ENCODE data around the gene HS6ST1. TPM values are rescaled to one million over a fixed set of nuclear protein-coding genes. Genes with fewer than 3 reads are reported as not detected.

HS6ST1 gene
- total RNA-seq, 6 experiments from 2014 or later: 18.0 to 53.5 (median 31.0) TPM

GRCh38 chr2:128237911-128238697 lies 80.6 kb downstream of the HS6ST1 start:
- WGBS (ENCODE audit: insufficient coverage, low coverage, low lambda C conversion rate, missing lambda C conversion rate): 66% methylated on average over 4 of the region's 8 CpGs
- ATAC-seq: no peak
- no peak for TF ChIP-seq POLR2A (IDR thresholded peaks at IDR 0.05)
- TF ChIP-seq CTCF (IDR thresholded peaks at IDR 0.05): no peak
- Histone ChIP-seq H3K9me3 (no peaks in the 10 kb centered on the region), H3K27ac (no peak overlapping the region), H3K4me3 (no peak overlapping the region), H3K36me3 (no peaks in the 10 kb centered on the region), H3K27me3 (no peaks in the 10 kb centered on the region), H3K4me1 (peaks cover 0 to 5% (median 0%) of the 10 kb centered on the region in 4 donors)
- intact Hi-C loops (cut with DNase I): no loop called here
- DNase-seq: no peak

GRCh38 chr2:128237081-128237534 lies 81.6 kb downstream of the HS6ST1 start:
- no peak for DNase-seq
- TF ChIP-seq CTCF (IDR thresholded peaks at IDR 0.05): no peak
- TF ChIP-seq POLR2A (IDR thresholded peaks at IDR 0.05): no peak
- intact Hi-C loops (cut with DNase I): no loop called here
- H3K27ac ChIP-seq: no peak overlapping the region
- H3K36me3 ChIP-seq: no peaks in the 10 kb centered on the region
- peaks cover 0 to 5% (median 0%) of the 10 kb centered on the region in 4 donors for H3K4me1 ChIP-seq
- no peak overlapping the region for H3K4me3 ChIP-seq
- ATAC-seq: no peak
- no peaks in the 10 kb centered on the region for H3K27me3 ChIP-seq
- 83% methylated on average over 2 of the region's 2 CpGs for WGBS (ENCODE audit: insufficient coverage, low coverage, low lambda C conversion rate, missing lambda C conversion rate)
- H3K9me3 ChIP-seq: no peaks in the 10 kb centered on the region

- H3K4me3 ChIP-seq: no peak overlapping the region
- DNase-seq (no peak), ATAC-seq (no peak)
- intact Hi-C loops (cut with DNase I): no loop called here
- no peaks in the 10 kb centered on the region for H3K9me3 ChIP-seq
- H3K27me3 ChIP-seq: no peaks in the 10 kb centered on the region
- peaks cover 0 to 5% (median 0%) of the 10 kb centered on the region in 4 donors for H3K4me1 ChIP-seq
- 84% methylated on average over 5 of the region's 8 CpGs for WGBS (ENCODE audit: insufficient coverage, low coverage, low lambda C conversion rate, missing lambda C conversion rate)
- no peak overlapping the region for H3K27ac ChIP-seq
- no peaks in the 10 kb centered on the region for H3K36me3 ChIP-seq
- TF ChIP-seq CTCF (IDR thresholded peaks at IDR 0.05) (no peak), POLR2A (IDR thresholded peaks at IDR 0.05) (no peak)
Measured at GRCh38 chr2:128236491-128237035, 82.1 kb downstream of the HS6ST1 start.

- intact Hi-C loops (cut with DNase I): no loop called here
- Histone ChIP-seq H3K27me3 (no peaks in the 10 kb centered on the region), H3K4me3 (no peak overlapping the region), H3K9me3 (no peaks in the 10 kb centered on the region), H3K4me1 (peaks cover 0 to 5% (median 0%) of the 10 kb centered on the region in 4 donors), H3K36me3 (no peaks in the 10 kb centered on the region), H3K27ac (no peak overlapping the region)
- ATAC-seq (no peak), DNase-seq (no peak)
- TF ChIP-seq POLR2A (IDR thresholded peaks at IDR 0.05) (no peak), CTCF (IDR thresholded peaks at IDR 0.05) (no peak)
- WGBS (ENCODE audit: insufficient coverage, low coverage, low lambda C conversion rate, missing lambda C conversion rate): 100% methylated on average over 3 of the region's 8 CpGs
Measured at GRCh38 chr2:128235581-128235980, 83.1 kb downstream of the HS6ST1 start.

Data from right lobe of liver (tissue), 6 donors.